OCI-LY3 (cell line): ENCODE data around the gene GLIS1.

Experiments used
- CTCF ChIP-seq: fragments of 200-600, 300-600 bp; sonication (generic); IDR thresholded peaks from 2 replicates; pipeline ENCODE4 v1.5.1; 2014; ENCODE audit warnings: antibody characterized with exemption, low read length, low read depth
- EZH2phosphoT487 ChIP-seq: fragments of 200-600 bp; shearing (Covaris generic); IDR thresholded peaks from 2 replicates; pipeline ENCODE4 v1.6.1; 2018; ENCODE audit warnings: antibody characterized with exemption, mixed run types, low read depth

GRCh38 chr1:53703174-53703573 lies 35.8 kb downstream of the GLIS1 start:
- TF ChIP-seq CTCF (no peak), EZH2phosphoT487 (no peak)
